Ovary (tissue), 9 donors: ENCODE results near the gene CIART. TPM values are rescaled to one million over a fixed set of nuclear protein-coding genes. Genes with fewer than 3 reads are reported as not detected.

Experiments
- DNase-seq, 5 donors: peaks; one replicate each; pipeline ENCODE4 v3.0.0-alpha.2; 2019 to 2020
- H3K27ac ChIP-seq, 2 donors: fragments of 200-600 bp; one replicate each; pipeline versions ENCODE4 v1.5.1 to v1.8.0; 2019 to 2022
- H3K27me3 ChIP-seq: fragments of 200-600 bp; one replicate; pipeline ENCODE4 v1.8.0; 2022
- H3K36me3 ChIP-seq: fragments of 200-600 bp; sonication (generic); one replicate; pipeline ENCODE4 v1.5.1; 2019
- H3K4me1 ChIP-seq: one replicate; pipeline ENCODE4 v1.8.1; 2013; ENCODE audit warnings: mild to moderate bottlenecking, moderate library complexity; ENCODE audit not compliant: insufficient read depth
- H3K4me3 ChIP-seq: fragments of 200-600 bp; sonication (generic); one replicate; pipeline ENCODE4 v1.5.1; 2017
- H3K9me3 ChIP-seq, 2 donors: fragments of 200-600 bp in 1 of 2; sonication (generic) in 1 of 2; one replicate each; pipeline versions ENCODE4 v1.5.1 to v1.8.1; 2013 to 2019; ENCODE audit warnings: mild to moderate bottlenecking in 1 of 2, moderate library complexity in 1 of 2
- EP300 ChIP-seq: sonication (generic); formaldehyde crosslinking; IDR thresholded peaks from one replicate; pipeline ENCODE4 v1.6.1; 2017; ENCODE audit warnings: antibody characterized with exemption
- POLR2A ChIP-seq: fragments of 450-650 bp; IDR thresholded peaks from one replicate; pipeline ENCODE4 v1.6.1; 2017; ENCODE audit warnings: antibody characterized with exemption, mild to moderate bottlenecking, moderate library complexity
- WGBS, 3 donors: extraction: QIAGEN DNeasy Blood & Tissue Kit in 1 of 3; methylation state at CpG; one replicate each; pipeline versions ENCODE4 v1.1.5 to v1.1.7; 2013 to 2017; 5-methylcytosine and 5-hydroxymethylcytosine counted together
- intact Hi-C, 4 donors: fragments of 100-400 bp; cut with DNase I; formaldehyde crosslinking; loops; one replicate each; pipeline versions ENCODE4 v1.11.0 to v1.15.1; 2022 to 2023
- polyA plus RNA-seq, 2 donors: library from polyadenylated mRNA; stranded (reverse); fragments of 200-250 nt in 1 of 2; fragments of 350-450 nt in 1 of 2; fragmentation: Illumina TruSeq in 1 of 2; extraction: RNeasy Lipid Tissue Mini Kit (QIAGEN cat#74804) in 1 of 2; gene quantifications; one replicate each; pipeline ENCODE4 v1.2.3, GENCODE V29; 2013 to 2014
- total RNA-seq, 7 donors: library from RNA; depleted of rRNA in 2 of 7; stranded (reverse); fragments of >200 nt in 2 of 7; fragmentation: NEBNext Ultra II Directional in 3 of 7; extraction: Animal tissue kit (Norgen Biotek cat#: 25700) in 3 of 7; gene quantifications; one replicate each; pipeline versions ENCODE4 v1.1.0 to v1.2.4, GENCODE V29; 2016 to 2023
- TF ChIP-seq, protein P1 (sequence below), 3 donors: fragments of 450-650 bp in 2 of 3; fragments of 200-600 bp in 1 of 3; IDR thresholded peaks; one replicate each; pipeline versions ENCODE4 v1.5.1 to v1.8.0; 2016 to 2022; ENCODE audit warnings: antibody characterized with exemption in 3 of 3, mild to moderate bottlenecking in 1 of 3
- donor health status: DM: no; HTN: no; CAD: no; lungs with moderate emphysema.
- donor health status: DM: no; HTN: no; CAD: no.
- donor health status: Bipolar disorder and iron deficiency.
- donor health status: DM: yes; HTN: yes; CAD: no.
- donor health status: DM: no; HTN: no; CAD: no.
- donor health status: DM: yes; HTN: yes; CAD: no.

The CIART gene
- total and polyA plus RNA-seq, 9 donors = 3.6 to 22.5 (median 10.8) TPM

- intact Hi-C loops = loop anchor here in 1 of 4 donors (2.0 kb wide), 1 partner anchor 15 kb away; the partner anchor contains the start of gene CIART
- no peaks in the 10 kb centered on the region for H3K27me3 ChIP-seq
- H3K9me3 ChIP-seq = no peaks in the 10 kb centered on the region
- peak overlapping the region; percentile 91 for H3K4me3 ChIP-seq
- no peaks in the 10 kb centered on the region for H3K36me3 ChIP-seq
- H3K27ac ChIP-seq = peak overlapping the region; percentile 58 to 74
- 11 to 25% (median 18%) methylated on average over 6 of the region's 6 CpGs for WGBS, 3 donors
- no peak for DNase-seq
- peaks cover 8% of the 10 kb centered on the region for H3K4me1 ChIP-seq
- no peak for TF ChIP-seq POLR2A
Measured at GRCh38 chr1:150267896-150268295, 14.5 kb upstream of the CIART start.

GRCh38 chr1:150268340-150268704, 14.0 kb upstream of the CIART start:
- peak; percentile 38 to 65 (median 52) for DNase-seq
- peak overlapping the region; percentile 91 for H3K4me3 ChIP-seq
- intact Hi-C loops = loop anchor here in 1 of 4 donors (2.0 kb wide), 1 partner anchor 14 kb away; the partner anchor contains the start of gene CIART
- peak overlapping the region; percentile 58 to 74 for H3K27ac ChIP-seq
- H3K27me3 ChIP-seq = no peaks in the 10 kb centered on the region
- no peaks in the 10 kb centered on the region for H3K9me3 ChIP-seq
- TF ChIP-seq POLR2A (no peak), EP300 (no peak)
- TF ChIP-seq, protein P1, sequence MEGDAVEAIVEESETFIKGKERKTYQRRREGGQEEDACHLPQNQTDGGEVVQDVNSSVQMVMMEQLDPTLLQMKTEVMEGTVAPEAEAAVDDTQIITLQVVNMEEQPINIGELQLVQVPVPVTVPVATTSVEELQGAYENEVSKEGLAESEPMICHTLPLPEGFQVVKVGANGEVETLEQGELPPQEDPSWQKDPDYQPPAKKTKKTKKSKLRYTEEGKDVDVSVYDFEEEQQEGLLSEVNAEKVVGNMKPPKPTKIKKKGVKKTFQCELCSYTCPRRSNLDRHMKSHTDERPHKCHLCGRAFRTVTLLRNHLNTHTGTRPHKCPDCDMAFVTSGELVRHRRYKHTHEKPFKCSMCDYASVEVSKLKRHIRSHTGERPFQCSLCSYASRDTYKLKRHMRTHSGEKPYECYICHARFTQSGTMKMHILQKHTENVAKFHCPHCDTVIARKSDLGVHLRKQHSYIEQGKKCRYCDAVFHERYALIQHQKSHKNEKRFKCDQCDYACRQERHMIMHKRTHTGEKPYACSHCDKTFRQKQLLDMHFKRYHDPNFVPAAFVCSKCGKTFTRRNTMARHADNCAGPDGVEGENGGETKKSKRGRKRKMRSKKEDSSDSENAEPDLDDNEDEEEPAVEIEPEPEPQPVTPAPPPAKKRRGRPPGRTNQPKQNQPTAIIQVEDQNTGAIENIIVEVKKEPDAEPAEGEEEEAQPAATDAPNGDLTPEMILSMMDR (IDR thresholded peaks at IDR 0.05) = no peak
- H3K36me3 ChIP-seq = no peaks in the 10 kb centered on the region
- 0% methylated on average over 21 of the region's 21 CpGs for WGBS, 3 donors
- H3K4me1 ChIP-seq = peaks cover 8% of the 10 kb centered on the region

DNA sequence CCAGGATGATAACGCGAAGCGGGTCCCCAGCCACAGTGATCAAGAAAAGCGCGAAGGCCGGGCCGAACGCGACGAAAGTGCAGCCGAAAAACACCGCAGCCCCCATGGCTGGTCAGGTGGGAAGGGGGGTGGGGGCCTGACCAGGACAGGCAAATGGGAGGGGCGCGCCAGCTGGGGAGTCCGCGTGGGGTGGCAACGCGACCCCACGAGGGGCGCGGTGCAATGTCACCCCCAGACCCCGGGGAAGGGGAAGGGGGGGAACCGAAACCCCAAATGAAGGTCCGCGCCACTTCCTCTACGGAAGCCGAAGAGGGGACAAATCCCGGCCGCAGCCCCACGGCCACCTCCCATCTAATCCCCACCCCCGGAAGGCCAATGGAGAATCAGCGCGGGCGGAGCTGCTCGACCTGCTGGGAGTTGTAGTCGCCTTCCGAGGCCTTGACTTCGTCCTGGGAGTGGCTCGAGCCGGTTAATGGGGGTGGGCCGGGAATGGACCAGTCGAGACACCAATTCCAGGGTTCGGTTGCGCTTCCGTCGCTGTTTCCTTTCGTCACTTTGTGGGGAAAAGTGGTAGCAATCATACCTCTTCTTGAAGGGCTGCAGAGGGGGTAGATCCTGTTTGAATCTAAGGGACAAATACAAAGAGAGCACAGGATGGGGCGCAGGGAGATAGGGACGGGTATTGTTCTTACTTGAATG, 13.5 kb upstream of the CIART start, which contains the start of gene APH1A:
Gene APH1A (minus strand): TSS at position 312 of the 699 bp plus-strand sequence. CDS start 206 bp downstream, at position 106.
- Histone ChIP-seq H3K27ac (peak within 1 kb of the TSS; percentile 58 to 74), H3K4me1 (peaks cover 8% of the 10 kb centered on the region), H3K4me3 (peak within 1 kb of the TSS; percentile 91), H3K27me3 (no peaks in the 10 kb centered on the region), H3K36me3 (no peaks in the 10 kb centered on the region), H3K9me3 (no peaks in the 10 kb centered on the region)
- no peak for TF ChIP-seq EP300
- TF ChIP-seq, protein P1 (IDR thresholded peaks at IDR 0.05) = no peak
- no peak for TF ChIP-seq POLR2A
- intact Hi-C loops = loop anchor here in 1 of 4 donors (2.0 kb wide), 1 partner anchor 14 kb away; the partner anchor contains the start of gene CIART
- peak; percentile 94 to 95 (median 94) for DNase-seq
- WGBS, 3 donors = 0 to 1% (median 0%) methylated on average over 49 of the region's 49 CpGs

- H3K27ac ChIP-seq = peak overlapping the region in 1 of 2 donors; percentile 74
- H3K4me1 ChIP-seq = peaks cover 8% of the 10 kb centered on the region
- intact Hi-C loops = loop anchor here in 1 of 4 donors (2.0 kb wide), 1 partner anchor 13 kb away; the partner anchor contains the start of gene CIART
- peak overlapping the region; percentile 91 for H3K4me3 ChIP-seq
- DNase-seq = no peak
- H3K27me3 ChIP-seq = no peaks in the 10 kb centered on the region
- H3K9me3 ChIP-seq = no peaks in the 10 kb centered on the region
- H3K36me3 ChIP-seq = no peaks in the 10 kb centered on the region
- TF ChIP-seq EP300 (no peak), POLR2A (no peak)
- TF ChIP-seq, protein P1 (IDR thresholded peaks at IDR 0.05) = no peak
- 26 to 31% (median 27%) methylated on average over 10 of the region's 10 CpGs for WGBS, 3 donors
Measured at GRCh38 chr1:150269451-150269850, 12.9 kb upstream of the CIART start.
